IPS-20b (cell line): ENCODE data around the gene PCDH9.

Experiments
- H3K27ac ChIP-seq: one replicate; pipeline ENCODE4 v1.5.1; 2013; ENCODE audit warnings: low read length
- H3K27me3 ChIP-seq: 2 replicates; pipeline ENCODE4 v1.6.1; 2013; ENCODE audit warnings: mild to moderate bottlenecking, low read length, inconsistent platforms; ENCODE audit not compliant: insufficient read depth
- H3K36me3 ChIP-seq: 2 replicates; pipeline ENCODE4 v1.6.1; 2013; ENCODE audit warnings: low read depth, mild to moderate bottlenecking, inconsistent platforms, low read length, moderate library complexity; ENCODE audit not compliant: insufficient read depth
- H3K4me1 ChIP-seq: 2 replicates; pipeline ENCODE4 v1.6.1; 2013; ENCODE audit warnings: mild to moderate bottlenecking, control low read depth, inconsistent platforms, low read length, moderate library complexity; ENCODE audit not compliant: insufficient read depth
- H3K4me3 ChIP-seq: 2 replicates; pipeline ENCODE4 v1.5.1; 2013; ENCODE audit warnings: mild to moderate bottlenecking, low read length, inconsistent platforms
- H3K9ac ChIP-seq: 2 replicates; pipeline ENCODE4 v1.6.1; 2013; ENCODE audit warnings: low read depth, mild to moderate bottlenecking, inconsistent platforms, low read length, moderate library complexity
- H3K9me3 ChIP-seq: 2 replicates; pipeline ENCODE4 v1.6.1; 2013; ENCODE audit warnings: mild to moderate bottlenecking, low read depth, low read length, inconsistent platforms; ENCODE audit not compliant: insufficient read depth

Gene PCDH9

GRCh38 chr13:66402546-66402945, 827.6 kb downstream of the PCDH9 start:
- Histone ChIP-seq H3K27me3 (no peaks in the 10 kb centered on the region), H3K9me3 (no peaks in the 10 kb centered on the region), H3K9ac (no peak overlapping the region), H3K4me1 (no peaks in the 10 kb centered on the region), H3K4me3 (no peak overlapping the region), H3K27ac (no peak overlapping the region), H3K36me3 (no peaks in the 10 kb centered on the region)

- no peak overlapping the region for H3K9ac ChIP-seq
- H3K4me3 ChIP-seq, result no peak overlapping the region
- no peaks in the 10 kb centered on the region for H3K27me3 ChIP-seq
- H3K9me3 ChIP-seq, result no peaks in the 10 kb centered on the region
- no peak overlapping the region for H3K27ac ChIP-seq
- H3K4me1 ChIP-seq, result no peaks in the 10 kb centered on the region
- no peaks in the 10 kb centered on the region for H3K36me3 ChIP-seq
Observed at GRCh38 chr13:66402066-66402465, 828.1 kb downstream of the PCDH9 start.

DNA sequence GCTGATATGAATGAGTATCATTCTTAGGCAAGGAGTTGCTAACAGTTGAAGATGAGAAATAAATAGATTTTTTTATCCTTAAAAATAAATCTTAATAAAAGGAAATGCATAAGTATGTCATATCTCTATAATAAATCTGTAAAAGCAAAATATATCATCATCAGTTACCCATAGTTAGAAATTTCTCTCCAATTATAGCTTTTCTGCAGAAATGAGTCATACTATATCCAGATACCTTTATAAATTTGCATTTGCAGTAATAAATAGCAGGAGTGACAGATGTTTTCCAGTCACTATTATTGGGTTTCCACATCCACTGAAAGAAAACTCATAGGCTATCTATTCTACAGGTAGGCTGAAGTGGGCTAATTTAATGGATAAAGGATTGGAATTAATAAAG, 829.8 kb downstream of the PCDH9 start:
- H3K27ac ChIP-seq, result no peak overlapping the region

DNA sequence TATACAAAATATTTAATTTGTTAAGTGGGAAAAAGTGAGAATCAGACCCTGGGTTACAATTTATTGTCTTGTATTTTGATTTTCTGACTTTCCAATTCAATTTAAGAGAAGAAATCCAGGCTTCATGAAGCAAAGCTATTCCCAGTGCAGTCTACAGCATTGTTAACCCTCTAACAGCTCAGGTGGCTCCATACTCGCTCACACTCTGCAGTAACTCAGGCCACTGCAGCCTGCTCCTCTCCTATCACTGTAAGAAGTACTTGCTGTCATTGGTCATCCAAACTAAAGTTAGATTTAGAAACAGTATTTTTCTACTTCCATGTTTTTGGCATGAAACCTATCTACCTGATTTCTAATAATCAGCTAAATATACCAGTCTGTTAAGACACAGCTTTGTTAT, 830.3 kb downstream of the PCDH9 start:
- no peaks in the 10 kb centered on the region for H3K27me3 ChIP-seq
- H3K4me3 ChIP-seq, result no peak overlapping the region
- no peaks in the 10 kb centered on the region for H3K36me3 ChIP-seq
- no peaks in the 10 kb centered on the region for H3K9me3 ChIP-seq
- H3K27ac ChIP-seq, result no peak overlapping the region
- H3K9ac ChIP-seq, result no peak overlapping the region
- H3K4me1 ChIP-seq, result no peaks in the 10 kb centered on the region

More for the DNA sequence above, 829.8 kb downstream of the PCDH9 start:
- no peaks in the 10 kb centered on the region for H3K9me3 ChIP-seq
- no peak overlapping the region for H3K9ac ChIP-seq
- no peaks in the 10 kb centered on the region for H3K36me3 ChIP-seq
- H3K27me3 ChIP-seq, result no peaks in the 10 kb centered on the region
- no peak overlapping the region for H3K4me3 ChIP-seq
- H3K4me1 ChIP-seq, result no peaks in the 10 kb centered on the region

DNA sequence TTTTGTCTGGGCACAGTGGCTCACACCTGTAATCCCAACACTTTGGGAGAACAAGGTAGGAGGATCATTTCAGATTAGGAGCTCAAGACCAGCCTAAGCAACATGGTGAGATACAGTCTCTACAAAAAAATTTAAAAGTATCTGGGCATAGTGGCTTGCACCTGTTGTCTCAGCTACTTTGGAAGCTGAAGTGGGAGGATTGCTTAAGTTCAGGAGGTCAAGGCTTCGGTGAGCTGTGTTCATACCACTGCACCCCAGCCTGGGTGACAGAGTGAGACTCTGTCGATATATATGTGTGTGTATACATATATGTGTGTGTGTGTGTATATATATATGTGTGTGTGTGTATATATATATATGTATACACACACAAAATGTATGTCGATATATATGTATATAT, 833.0 kb downstream of the PCDH9 start:
- Histone ChIP-seq H3K27ac (no peak overlapping the region), H3K36me3 (no peaks in the 10 kb centered on the region), H3K4me3 (no peak overlapping the region), H3K9me3 (no peaks in the 10 kb centered on the region), H3K9ac (no peak overlapping the region), H3K27me3 (no peaks in the 10 kb centered on the region), H3K4me1 (no peaks in the 10 kb centered on the region)

DNA sequence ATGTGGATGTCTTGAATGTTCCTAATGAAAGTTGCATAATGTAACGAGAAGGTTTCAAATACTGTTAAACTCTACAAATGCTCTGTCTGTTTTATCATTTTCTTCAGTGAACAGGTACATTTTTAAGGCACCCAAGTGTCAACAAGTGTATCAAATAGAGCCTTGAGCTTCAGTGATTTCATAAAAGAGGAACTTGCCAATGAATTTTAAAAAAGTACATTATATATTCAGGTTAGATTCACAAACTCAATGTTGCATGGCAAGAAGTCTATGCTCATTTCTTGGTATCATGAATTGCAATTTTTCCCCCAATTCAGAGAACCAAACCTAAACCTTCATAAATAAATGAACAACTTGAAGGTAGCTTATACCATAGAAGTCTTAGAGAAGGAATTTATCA, 838.8 kb downstream of the PCDH9 start:
- H3K9me3 ChIP-seq, result no peaks in the 10 kb centered on the region
- H3K27me3 ChIP-seq, result no peaks in the 10 kb centered on the region
- H3K36me3 ChIP-seq, result no peaks in the 10 kb centered on the region
- H3K27ac ChIP-seq, result no peak overlapping the region
- H3K4me1 ChIP-seq, result no peaks in the 10 kb centered on the region
- H3K4me3 ChIP-seq, result no peak overlapping the region
- no peak overlapping the region for H3K9ac ChIP-seq

- H3K4me1 ChIP-seq, result no peaks in the 10 kb centered on the region
- H3K9ac ChIP-seq, result no peak overlapping the region
- H3K27ac ChIP-seq, result no peak overlapping the region
- H3K36me3 ChIP-seq, result no peaks in the 10 kb centered on the region
- H3K4me3 ChIP-seq, result no peak overlapping the region
- no peaks in the 10 kb centered on the region for H3K9me3 ChIP-seq
- H3K27me3 ChIP-seq, result no peaks in the 10 kb centered on the region
Observed at GRCh38 chr13:66378894-66379293, 851.2 kb downstream of the PCDH9 start.

DNA sequence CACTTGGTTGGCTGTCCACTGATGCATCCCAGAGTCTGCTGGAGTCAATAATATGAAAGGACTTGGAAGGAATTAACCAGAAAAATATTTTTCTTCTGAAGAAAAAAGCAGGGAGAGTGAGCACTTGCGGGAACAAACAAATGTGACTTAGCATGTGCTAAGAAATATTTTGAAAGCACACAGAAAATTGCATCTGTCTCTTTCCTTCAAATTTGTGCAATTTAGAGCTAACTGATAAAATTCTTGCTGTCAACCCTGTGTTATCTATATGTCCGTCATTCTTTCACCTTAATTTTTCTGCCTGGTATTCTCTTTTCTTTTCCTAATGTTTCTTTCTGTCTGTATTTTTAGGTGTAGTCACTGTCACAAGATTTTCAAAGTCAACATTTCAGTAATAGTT, 852.6 kb downstream of the PCDH9 start:
- H3K9ac ChIP-seq, result no peak overlapping the region
- no peak overlapping the region for H3K27ac ChIP-seq

DNA sequence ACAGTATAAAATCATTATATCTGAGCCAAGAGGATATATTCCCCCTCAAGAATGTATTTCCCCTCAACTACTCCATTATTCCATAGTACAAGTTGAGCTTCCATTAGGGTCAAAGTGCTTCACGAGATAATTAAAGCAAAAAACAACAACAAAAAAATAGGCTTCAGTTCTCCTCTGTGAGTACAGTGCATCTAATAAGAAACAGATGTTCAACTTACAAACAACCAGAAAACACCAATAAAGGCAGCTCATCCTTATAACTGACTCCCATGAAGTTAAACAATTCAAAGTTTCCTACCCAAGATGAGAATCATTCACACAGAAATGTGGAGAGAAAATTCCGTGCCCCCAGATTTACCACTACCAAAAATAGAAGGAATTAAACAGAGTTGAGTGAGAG, 854.4 kb downstream of the PCDH9 start:
- Histone ChIP-seq H3K27me3 (no peaks in the 10 kb centered on the region), H3K9ac (no peak overlapping the region), H3K4me1 (peaks cover 12% of the 10 kb centered on the region; the same call in 1 of the 2 replicates), H3K36me3 (no peaks in the 10 kb centered on the region), H3K9me3 (no peaks in the 10 kb centered on the region), H3K4me3 (no peak overlapping the region), H3K27ac (no peak overlapping the region)

More for the DNA sequence above, 852.6 kb downstream of the PCDH9 start:
- H3K4me1 ChIP-seq, result peaks cover under 1% of the 10 kb centered on the region; the same call in 1 of the 2 replicates
- no peaks in the 10 kb centered on the region for H3K9me3 ChIP-seq
- no peaks in the 10 kb centered on the region for H3K27me3 ChIP-seq
- H3K4me3 ChIP-seq, result no peak overlapping the region
- no peaks in the 10 kb centered on the region for H3K36me3 ChIP-seq

- H3K27me3 ChIP-seq, result no peaks in the 10 kb centered on the region
- H3K36me3 ChIP-seq, result no peaks in the 10 kb centered on the region; the same call in 1 of the 2 replicates
- no peak overlapping the region for H3K4me3 ChIP-seq
- peaks cover 21% of the 10 kb centered on the region; the same call in 1 of the 2 replicates for H3K4me1 ChIP-seq
- H3K9ac ChIP-seq, result no peak overlapping the region
- H3K9me3 ChIP-seq, result peaks cover 8% of the 10 kb centered on the region
- H3K27ac ChIP-seq, result no peak overlapping the region
Observed at GRCh38 chr13:66369666-66370065, 860.5 kb downstream of the PCDH9 start.

DNA sequence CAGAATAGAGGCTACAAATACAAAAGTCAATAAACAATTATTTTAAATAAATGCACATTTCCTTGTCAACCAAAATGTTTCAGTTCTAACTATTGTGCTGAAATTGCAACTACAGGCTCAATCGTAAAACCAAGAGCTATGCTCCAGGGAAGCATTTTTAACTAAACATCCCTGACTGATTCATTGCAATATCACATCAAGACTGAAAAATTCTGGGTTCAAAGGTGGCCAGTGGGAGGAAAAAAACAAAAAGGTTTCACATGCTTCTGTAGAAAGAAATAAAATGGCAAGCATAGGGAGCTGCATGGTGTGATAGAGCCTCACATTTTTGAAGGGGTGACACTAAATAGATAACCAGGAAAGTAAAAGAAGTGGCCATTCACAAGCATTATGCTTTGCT, 862.8 kb downstream of the PCDH9 start:
- H3K9ac ChIP-seq, result no peak overlapping the region
- peaks cover 8% of the 10 kb centered on the region for H3K9me3 ChIP-seq
- H3K4me3 ChIP-seq, result no peak overlapping the region
- no peaks in the 10 kb centered on the region; the same call in 1 of the 2 replicates for H3K36me3 ChIP-seq
- H3K27ac ChIP-seq, result no peak overlapping the region
- H3K4me1 ChIP-seq, result peaks cover 18% of the 10 kb centered on the region; the same call in 1 of the 2 replicates
- H3K27me3 ChIP-seq, result no peaks in the 10 kb centered on the region

DNA sequence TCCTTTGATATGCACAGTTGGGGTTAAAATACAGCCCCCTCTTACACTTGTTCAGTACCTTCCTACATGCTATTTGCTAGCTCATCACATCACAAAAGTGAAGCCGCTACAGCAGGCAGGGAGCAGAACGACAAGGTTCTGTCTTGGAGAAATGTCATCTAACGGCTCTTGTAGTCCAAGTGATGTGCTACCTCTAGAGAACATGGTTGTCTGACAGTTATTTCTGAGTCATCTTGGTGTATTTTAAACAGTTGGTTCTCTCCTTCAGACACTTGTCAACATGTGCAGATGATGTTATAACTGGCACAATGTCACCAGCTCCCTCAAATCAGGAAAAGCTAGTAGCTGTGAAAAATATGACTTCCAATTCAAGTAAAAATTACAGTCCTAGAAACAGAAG, 865.0 kb downstream of the PCDH9 start:
- H3K4me1 ChIP-seq, result peaks cover 6% of the 10 kb centered on the region; the same call in 1 of the 2 replicates
- H3K9ac ChIP-seq, result no peak overlapping the region
- H3K9me3 ChIP-seq, result peaks cover 8% of the 10 kb centered on the region
- H3K27me3 ChIP-seq, result no peaks in the 10 kb centered on the region
- H3K27ac ChIP-seq, result no peak overlapping the region
- no peak overlapping the region for H3K4me3 ChIP-seq
- no peaks in the 10 kb centered on the region; the same call in 1 of the 2 replicates for H3K36me3 ChIP-seq
